GM19438 (cell line): Measurements from ENCODE around the gene AMDHD2.
"Not testable (repeated sequence)": the region's sequence is repeated elsewhere in the genome, so short reads cannot be mapped to it uniquely, and the experiment has no call there.

Source experiments
- ATAC-seq: cut with Tn5 transposase; IDR thresholded peaks from one replicate; pipeline ENCODE4 v1.9.1; 2021; ENCODE audit warnings: low read depth; ENCODE audit not compliant: unreplicated experiment

Gene AMDHD2

DNA sequence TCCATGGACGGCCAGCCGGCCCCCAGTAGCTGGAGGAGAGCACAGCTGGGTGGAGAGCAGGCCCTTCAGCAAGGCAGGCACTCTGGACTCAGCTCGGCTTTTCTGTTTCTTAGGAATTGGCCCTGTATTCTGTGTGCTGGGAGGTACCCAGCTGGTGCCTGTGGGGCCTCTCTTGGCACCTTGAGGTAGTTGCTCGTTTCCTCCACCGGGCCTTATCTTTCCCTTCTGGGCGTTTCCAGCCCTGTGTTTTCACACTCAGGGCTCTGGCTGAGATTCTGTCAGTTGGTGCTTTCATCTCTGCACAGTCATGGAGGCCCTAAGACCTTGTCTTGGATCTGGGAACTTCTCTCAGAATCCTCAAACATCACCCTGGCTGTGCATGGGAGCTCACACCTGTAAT lies 47.3 kb downstream of the AMDHD2 start:
- ATAC-seq, result not testable (repeated sequence)

GRCh38 chr16:2568573-2568972 lies 48.4 kb downstream of the AMDHD2 start:
- not testable (repeated sequence) for ATAC-seq

GRCh38 chr16:2572704-2573103 lies 52.5 kb downstream of the AMDHD2 start:
- ATAC-seq, result not testable (repeated sequence)

DNA sequence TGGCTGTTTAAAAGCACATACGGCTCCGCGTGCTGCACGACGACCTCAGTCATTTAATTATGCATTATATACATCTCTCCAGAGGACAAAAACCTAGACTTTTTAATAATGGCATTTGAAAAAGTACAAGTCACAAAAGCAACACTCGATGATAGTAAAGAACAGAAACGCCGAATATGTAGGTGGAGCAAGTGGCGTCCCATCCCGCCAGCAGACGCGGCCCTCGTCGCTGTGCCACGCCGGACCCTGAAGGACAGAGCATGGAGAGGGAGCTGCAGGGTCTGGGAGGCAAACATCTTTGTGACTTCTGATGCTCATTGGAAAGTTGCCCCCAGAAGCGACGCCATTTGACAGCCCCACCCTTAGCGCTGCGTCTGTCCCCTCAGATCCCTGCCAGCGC lies 55.7 kb downstream of the AMDHD2 start:
- not testable (repeated sequence) for ATAC-seq

DNA sequence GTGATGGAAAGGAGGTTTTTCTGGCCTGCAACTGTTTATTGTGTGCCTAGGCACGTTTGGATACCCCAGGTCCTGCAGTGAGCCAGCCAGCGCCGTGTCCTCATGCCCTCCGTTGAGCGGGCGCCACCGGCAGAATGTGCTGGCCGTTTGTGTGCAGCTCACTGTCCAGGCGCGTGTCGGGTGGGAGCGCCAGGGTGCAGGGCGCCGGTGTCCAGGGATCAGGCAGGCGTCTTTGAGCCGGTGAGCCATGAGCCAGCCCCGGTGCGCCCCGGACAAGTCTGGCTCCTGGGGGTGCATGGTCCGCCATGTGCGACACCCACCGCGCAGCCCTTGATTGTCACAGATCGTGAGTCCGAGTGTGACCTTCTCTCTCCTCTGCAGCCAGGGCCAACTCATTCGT lies 56.9 kb downstream of the AMDHD2 start:
- not testable (repeated sequence) for ATAC-seq

DNA sequence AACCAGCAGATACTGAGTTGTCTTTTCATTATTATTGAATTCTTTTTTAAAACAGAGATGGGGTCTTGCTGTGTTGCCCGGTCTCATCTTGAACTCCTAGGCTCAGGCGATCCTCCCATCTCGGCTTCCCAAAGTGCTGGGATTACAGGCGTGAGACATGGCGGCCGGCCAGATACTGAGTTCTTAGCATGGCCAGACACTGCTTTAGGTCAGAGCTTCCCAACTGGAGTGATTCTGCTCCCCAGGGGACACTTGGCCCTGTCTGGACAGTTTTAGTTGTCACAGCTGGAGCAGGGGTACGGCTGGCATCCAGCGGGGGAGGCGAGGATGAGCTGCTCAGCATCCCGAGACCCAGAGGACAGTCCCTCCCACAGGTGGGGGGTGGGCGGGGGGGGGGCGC lies 58.7 kb downstream of the AMDHD2 start:
- ATAC-seq, result not testable (repeated sequence)

- ATAC-seq, result not testable (repeated sequence)
These were observed 60.0 kb downstream of the AMDHD2 start for GRCh38 chr16:2580143-2580542.

DNA sequence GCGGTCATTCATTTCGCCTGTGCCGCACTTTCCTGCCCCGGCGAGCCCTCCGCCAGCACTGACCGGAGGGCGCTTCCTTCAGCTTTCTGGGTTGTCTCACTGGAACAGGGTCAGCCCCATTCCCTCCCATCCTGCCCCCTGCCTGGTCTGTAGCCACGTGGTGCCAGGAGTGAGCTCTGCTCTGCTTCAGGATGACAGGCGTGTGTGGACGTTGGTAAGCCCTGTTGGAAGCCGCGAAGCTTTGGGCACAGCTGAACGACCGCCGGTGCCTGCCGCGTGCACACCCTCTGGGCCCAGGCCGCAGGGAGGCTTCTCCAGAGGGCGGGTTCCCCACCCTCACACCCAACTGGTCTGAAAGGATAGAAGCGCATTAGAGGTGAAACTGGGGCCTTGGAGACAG lies 60.6 kb downstream of the AMDHD2 start:
- ATAC-seq, result not testable (repeated sequence)
